OCI-M2 (cell line): ENCODE results near the gene IFRD2.
"Not testable (repeated sequence)": the region's sequence is repeated elsewhere in the genome, so short reads cannot be mapped to it uniquely, and the experiment has no call there.

Experiments
- DNase-seq: peaks from one replicate; lab custom pipeline; 2025; ENCODE audit not compliant: unreplicated experiment; lab: John Stamatoyannopoulos, UW

The IFRD2 gene

GRCh38 chr3:50268703-50269451, 23.4 kb downstream of the IFRD2 start, which contains the start of gene SEMA3B:
SEMA3B (plus strand) TSS chr3:50269147; CDS start chr3:50269241, 94 bp downstream.
- no peak for DNase-seq

GRCh38 chr3:50268276-50268675, 24.0 kb downstream of the IFRD2 start:
- no peak for DNase-seq

- DNase-seq: no peak
These were observed 24.8 kb downstream of the IFRD2 start for GRCh38 chr3:50267280-50267913.

- no peak for DNase-seq
These were observed 25.4 kb downstream of the IFRD2 start for GRCh38 chr3:50266836-50267235.

- DNase-seq: no peak
These were observed 26.2 kb downstream of the IFRD2 start for GRCh38 chr3:50266017-50266416.

GRCh38 chr3:50265571-50265970, 26.7 kb downstream of the IFRD2 start:
- DNase-seq: no peak

GRCh38 chr3:50264964-50265485, 27.2 kb downstream of the IFRD2 start:
- no peak for DNase-seq

- no peak for DNase-seq
These were observed 27.8 kb downstream of the IFRD2 start for GRCh38 chr3:50264383-50264963.

GRCh38 chr3:50263478-50264382, 28.5 kb downstream of the IFRD2 start:
- no peak for DNase-seq

- no peak for DNase-seq
These were observed 29.5 kb downstream of the IFRD2 start for GRCh38 chr3:50262778-50263177.

GRCh38 chr3:50262200-50262599, 30.0 kb downstream of the IFRD2 start:
- DNase-seq: not testable (repeated sequence)

GRCh38 chr3:50261505-50261904, 30.7 kb downstream of the IFRD2 start:
- no peak for DNase-seq

- no peak for DNase-seq
These were observed 31.2 kb downstream of the IFRD2 start for GRCh38 chr3:50260942-50261441.

- peak; percentile 21 for DNase-seq
These were observed 31.9 kb downstream of the IFRD2 start for GRCh38 chr3:50260027-50260941.

GRCh38 chr3:50259432-50260026, 32.7 kb downstream of the IFRD2 start:
- no peak for DNase-seq

GRCh38 chr3:50258979-50259378, 33.2 kb downstream of the IFRD2 start:
- no peak for DNase-seq

- no peak for DNase-seq
These were observed 34.1 kb downstream of the IFRD2 start for GRCh38 chr3:50258029-50258680.

- DNase-seq: peak; percentile 6
These were observed 35.0 kb downstream of the IFRD2 start for GRCh38 chr3:50256978-50257890.
